Measurements from ENCODE around the gene CEACAM21.

The CEACAM21 gene

DNA sequence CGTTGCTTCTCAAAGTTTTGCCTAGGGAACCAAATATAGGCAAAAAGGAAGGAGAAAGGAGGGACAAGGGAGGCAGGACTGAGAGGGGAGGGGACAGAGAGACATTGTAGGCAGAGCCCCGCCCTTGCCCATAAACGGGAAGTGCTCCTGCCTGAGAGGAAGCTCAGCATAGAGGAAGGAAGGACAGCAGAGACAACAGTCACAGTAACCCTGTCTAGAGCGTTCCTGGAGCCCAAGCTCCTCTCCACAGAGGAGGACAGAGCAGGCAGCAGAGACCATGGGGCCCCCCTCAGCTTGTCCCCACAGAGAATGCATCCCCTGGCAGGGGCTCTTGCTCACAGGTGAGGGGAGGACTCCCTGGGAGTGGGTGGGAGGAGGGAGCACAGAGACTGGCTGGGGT is at the start of gene CEACAM21:
TSS of gene CEACAM21 (plus strand) at position 169 of the 400 bp plus-strand sequence. CDS start at position 278, 109 bp downstream.
- in situ Hi-C loops (cut with MboI; ENCODE audit: low sequenced_read_pairs) = loop anchor here (10.0 kb wide), 1 partner anchor 131 kb away; the partner anchor contains the start of gene ERICH4

DNA sequence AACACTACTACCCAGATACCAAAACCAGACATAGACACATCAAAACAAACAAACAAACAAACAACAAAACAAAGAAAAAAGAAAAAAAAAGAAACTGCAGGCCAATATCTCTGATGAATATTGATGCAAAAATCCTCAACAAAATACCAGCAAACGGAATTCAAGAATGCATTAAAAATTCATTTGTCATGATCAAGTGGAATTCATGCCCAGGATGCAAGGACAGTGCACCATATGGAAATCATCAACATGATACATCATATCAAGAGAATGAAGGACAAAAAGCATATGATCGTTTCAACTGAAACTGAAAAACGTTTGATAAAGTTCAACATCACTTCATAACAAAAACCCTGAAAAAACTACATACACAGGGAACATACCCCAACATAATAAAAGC is 48.9 kb upstream of the CEACAM21 start:
- in situ Hi-C loops (cut with MboI; ENCODE audit: low sequenced_read_pairs) = no loop called here

DNA sequence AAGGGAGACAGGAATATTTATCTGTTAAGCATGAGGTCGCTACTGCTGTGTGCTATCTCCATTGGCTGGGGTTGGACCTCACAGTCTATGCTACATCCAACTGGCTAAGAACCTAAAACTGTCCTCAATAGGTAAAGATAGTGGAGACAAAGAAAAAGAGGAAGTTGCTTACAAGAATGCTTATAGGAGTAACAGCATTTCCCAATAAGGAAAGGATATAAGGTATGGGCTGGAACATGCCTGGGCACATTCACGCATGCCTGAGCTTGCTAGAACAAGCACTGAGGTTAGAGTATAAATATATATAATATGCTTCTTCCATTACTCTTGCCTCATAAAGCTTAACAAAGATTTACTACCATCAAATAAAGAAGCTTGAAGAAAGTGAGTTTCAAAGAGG is 47.9 kb upstream of the CEACAM21 start:
- in situ Hi-C loops (cut with MboI; ENCODE audit: low sequenced_read_pairs) = no loop called here

DNA sequence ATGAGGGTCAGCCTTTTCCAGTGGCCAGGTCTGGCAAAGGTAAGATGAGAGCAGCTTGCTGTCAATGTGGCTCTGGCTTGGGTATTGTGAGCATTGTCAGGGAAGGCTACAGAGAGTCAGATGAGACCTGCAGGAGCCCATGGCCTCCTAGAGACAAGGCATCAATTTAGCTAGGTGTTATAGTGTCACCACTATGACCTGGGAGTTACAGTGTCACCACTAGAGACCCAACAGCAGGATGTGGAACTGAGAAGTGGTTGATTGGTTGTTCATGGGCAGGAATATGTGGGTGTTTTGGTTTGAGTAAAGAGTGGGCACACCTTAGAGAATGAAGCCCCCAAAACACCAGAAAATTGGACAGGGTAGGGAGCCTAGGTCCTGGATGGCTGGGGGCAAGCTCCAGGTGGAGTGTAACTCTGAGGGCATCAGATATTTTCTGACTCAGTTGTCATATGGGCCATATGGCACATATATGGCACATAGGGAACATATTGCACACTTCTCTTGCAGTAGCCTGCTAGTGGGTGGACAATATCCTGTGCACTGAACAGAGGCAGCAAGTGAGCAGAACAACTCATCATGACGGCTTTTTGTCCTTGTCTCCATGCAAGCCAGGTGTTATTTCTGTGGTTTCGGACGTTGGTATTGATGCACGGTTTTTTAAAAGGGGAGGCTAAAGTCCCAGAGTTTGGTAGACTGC is 46.3 kb upstream of the CEACAM21 start:
- in situ Hi-C loops (cut with MboI; ENCODE audit: low sequenced_read_pairs) = no loop called here

GRCh38 chr19:41530184-41530534 is 45.8 kb upstream of the CEACAM21 start:
- in situ Hi-C loops (cut with MboI; ENCODE audit: low sequenced_read_pairs) = no loop called here

- in situ Hi-C loops (cut with MboI; ENCODE audit: low sequenced_read_pairs) = no loop called here
Observed at GRCh38 chr19:41530761-41531301, 45.1 kb upstream of the CEACAM21 start.

GRCh38 chr19:41531438-41532311 is 44.3 kb upstream of the CEACAM21 start:
- in situ Hi-C loops (cut with MboI; ENCODE audit: low sequenced_read_pairs) = no loop called here

GRCh38 chr19:41532526-41532925 is 43.4 kb upstream of the CEACAM21 start:
- in situ Hi-C loops (cut with MboI; ENCODE audit: low sequenced_read_pairs) = no loop called here

DNA sequence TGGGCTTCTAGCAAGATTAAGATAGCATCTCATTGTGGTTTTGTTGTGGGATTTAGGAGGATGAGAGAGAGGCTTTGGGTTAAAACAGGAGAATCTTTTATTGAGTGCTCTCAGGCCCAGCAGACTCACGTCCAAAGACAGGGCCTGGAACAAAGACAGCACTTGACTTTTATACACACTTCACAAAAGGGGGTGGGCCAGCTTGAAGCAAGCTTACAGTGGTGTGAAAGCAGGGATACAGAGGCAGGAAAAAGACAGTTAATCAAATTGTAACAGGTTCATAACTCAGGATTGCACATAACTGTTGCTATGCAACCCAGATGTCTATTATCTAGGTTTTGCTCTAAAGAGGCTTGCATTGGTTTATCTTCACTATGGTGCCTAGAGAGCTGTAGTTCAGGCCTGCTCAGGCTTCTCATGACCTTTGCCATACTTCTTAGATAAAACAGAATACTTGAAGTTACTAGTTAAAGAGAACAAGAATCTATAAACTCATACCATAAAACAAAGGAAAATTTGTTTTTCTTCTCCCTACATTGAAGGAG is 42.2 kb upstream of the CEACAM21 start:
- in situ Hi-C loops (cut with MboI; ENCODE audit: low sequenced_read_pairs) = no loop called here

- in situ Hi-C loops (cut with MboI; ENCODE audit: low sequenced_read_pairs) = no loop called here
Observed at GRCh38 chr19:41535029-41535622, 40.8 kb upstream of the CEACAM21 start.

- in situ Hi-C loops (cut with MboI; ENCODE audit: low sequenced_read_pairs) = no loop called here
Observed at GRCh38 chr19:41537789-41538188, 38.2 kb upstream of the CEACAM21 start.

GRCh38 chr19:41540041-41540695 is 35.8 kb upstream of the CEACAM21 start:
- in situ Hi-C loops (cut with MboI; ENCODE audit: low sequenced_read_pairs) = no loop called here

- in situ Hi-C loops (cut with MboI; ENCODE audit: low sequenced_read_pairs) = no loop called here
Observed at GRCh38 chr19:41541990-41542584, 33.9 kb upstream of the CEACAM21 start.

DNA sequence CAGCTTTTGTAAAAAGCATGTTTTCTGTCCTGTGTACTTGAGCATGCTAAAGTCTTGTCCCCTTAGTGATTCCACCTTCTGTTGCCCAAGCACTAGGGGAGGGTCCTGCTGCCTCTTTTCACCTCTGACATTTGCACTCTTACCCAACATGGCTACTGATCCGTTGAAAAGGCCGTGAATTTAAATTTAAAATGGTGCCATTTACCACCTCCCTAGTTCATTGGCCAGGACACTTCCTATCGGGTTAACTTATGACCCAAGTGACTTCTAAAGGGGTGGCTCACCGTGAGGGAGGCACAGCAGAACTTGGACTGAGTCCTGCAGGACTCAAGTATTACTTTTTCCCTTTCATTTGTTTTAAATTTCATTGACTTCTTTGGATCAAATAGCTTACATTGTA is 33.3 kb upstream of the CEACAM21 start:
- in situ Hi-C loops (cut with MboI; ENCODE audit: low sequenced_read_pairs) = no loop called here

DNA sequence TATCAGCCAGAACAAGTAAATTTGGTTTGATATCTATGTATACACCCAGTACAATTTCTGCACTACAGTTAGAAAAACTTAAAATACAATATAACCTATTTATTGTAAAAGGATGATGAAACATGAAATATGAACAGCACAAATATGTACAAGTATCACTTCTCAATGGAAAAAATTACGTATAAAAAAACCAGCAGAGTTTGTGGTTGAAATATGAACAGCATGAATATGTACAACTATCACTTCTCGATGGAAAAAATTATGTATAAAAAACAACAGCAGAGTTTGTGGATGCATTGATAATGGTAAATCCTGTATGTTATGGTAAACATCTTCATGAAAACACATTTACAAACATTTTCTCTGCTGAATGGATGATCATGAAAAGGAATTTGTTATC is 32.4 kb upstream of the CEACAM21 start:
- in situ Hi-C loops (cut with MboI; ENCODE audit: low sequenced_read_pairs) = no loop called here

DNA sequence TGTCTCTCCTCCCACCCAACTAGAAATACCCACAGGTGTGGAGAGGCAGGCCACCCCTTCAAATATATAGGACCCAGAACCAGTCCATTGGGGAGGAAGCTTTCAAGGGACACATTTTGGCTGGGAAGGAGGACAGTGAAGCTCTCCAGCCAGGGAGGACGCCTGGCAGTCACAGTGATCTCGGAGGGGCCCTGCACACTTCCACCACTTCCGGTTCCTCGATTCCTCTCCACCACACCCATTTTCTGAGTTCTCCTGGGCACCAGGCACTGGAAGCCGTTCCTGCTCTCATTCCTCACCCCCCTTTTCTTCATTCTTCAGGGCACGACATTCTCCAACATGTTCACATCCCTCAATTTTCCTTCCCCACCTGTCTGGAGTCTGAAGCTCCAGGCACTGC is 30.4 kb upstream of the CEACAM21 start:
- in situ Hi-C loops (cut with MboI; ENCODE audit: low sequenced_read_pairs) = no loop called here

- in situ Hi-C loops (cut with MboI; ENCODE audit: low sequenced_read_pairs) = no loop called here
Observed at GRCh38 chr19:41546386-41546789, 29.6 kb upstream of the CEACAM21 start.

GRCh38 chr19:41546961-41547360 is 29.0 kb upstream of the CEACAM21 start:
- in situ Hi-C loops (cut with MboI; ENCODE audit: low sequenced_read_pairs) = no loop called here

DNA sequence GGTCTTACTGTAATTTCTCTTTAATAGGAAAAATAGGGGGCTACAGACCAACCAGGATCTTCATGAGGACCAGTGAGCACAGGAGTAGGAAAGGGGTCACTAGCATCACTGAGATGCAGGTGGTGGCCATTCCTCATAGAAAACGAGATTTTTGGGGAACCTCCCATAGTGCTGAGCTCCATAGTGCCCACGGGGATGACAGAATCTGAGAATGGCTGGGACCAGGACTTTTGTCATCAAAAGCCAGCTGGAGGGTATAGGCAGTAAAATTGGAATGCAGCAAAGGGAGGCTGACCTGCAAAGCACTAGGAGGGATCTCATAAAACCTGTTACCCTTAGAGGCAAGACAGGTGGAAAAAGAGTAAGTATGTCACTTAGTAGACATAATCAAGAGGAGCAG is 28.4 kb upstream of the CEACAM21 start:
- in situ Hi-C loops (cut with MboI; ENCODE audit: low sequenced_read_pairs) = no loop called here

DNA sequence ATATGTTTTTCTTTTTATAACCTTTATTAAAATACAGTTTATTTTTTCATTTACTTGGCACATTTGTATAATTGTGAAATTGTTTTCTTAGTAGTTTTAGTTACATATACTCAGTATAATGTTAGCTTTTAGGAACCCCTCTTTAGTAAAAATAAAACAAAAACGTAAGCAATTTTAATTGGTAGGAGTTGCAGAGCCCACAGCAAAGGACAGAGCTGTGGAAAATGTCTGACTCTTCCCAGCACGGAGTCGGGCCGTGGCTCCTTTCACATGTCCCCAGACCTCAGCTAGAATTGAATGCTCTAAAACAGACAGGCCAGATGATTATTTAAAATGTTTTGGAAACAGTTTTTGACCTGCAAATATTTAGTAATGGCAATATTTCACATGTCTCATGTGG is 27.9 kb upstream of the CEACAM21 start:
- in situ Hi-C loops (cut with MboI; ENCODE audit: low sequenced_read_pairs) = no loop called here

Data from HL-60/S4 (cell line).